HG02588 (cell line): Measurements from ENCODE around the gene SDCCAG8.
"Not testable (repeated sequence)": the region's sequence is repeated elsewhere in the genome, so short reads cannot be mapped to it uniquely, and the experiment has no call there.

Source experiments
- ATAC-seq: cut with Tn5 transposase; IDR thresholded peaks from one replicate; pipeline ENCODE4 v1.9.1; 2021; ENCODE audit warnings: mild to moderate bottlenecking, moderate library complexity; ENCODE audit not compliant: unreplicated experiment

SDCCAG8 gene

GRCh38 chr1:243323491-243323890 lies 67.7 kb downstream of the SDCCAG8 start:
- ATAC-seq = no peak

DNA sequence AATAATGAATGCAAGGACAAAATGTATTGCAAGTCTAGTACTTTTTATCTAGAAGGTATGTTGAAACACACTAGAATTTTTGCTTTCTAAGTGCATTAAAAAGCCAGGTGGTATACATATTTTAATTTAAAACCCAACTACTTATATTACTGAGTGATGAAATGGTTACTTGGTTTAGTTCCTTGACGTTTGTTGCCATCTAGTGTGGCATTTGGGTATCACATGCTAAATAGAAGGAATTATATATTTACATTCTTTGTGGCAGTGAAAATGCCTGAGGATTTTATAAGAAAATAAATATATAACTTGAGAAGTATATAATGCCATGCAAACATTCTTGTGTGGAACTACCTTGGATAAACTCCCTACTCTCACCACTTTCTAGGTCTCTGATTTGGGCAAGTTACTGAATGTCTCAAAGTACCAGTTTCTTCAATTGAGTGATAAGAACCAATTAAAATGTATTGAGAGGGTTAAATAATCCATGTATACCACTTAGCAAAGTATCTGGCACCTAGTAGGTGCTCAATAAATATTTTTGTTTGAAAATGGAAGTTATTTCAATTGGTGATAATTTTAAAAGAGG lies 69.6 kb downstream of the SDCCAG8 start:
- ATAC-seq = no peak

DNA sequence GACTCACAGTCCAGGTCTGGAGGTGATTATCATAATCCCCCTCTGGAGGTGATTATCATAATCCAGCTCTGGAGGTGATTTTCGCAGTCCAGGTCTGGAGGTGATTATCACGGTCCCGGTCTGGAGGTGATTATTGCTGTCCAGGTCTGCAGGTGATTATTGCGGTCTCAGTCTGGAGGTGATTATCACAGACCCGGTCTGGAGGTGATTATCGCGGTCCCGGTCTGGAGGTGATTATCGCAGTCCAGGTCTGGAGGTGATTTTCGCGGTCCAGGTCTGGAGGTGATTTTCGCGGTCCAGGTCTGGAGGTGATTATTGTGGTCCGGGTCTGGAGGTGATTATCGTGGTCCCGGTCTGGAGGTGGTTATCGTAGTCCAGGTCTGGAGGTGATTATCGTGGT lies 76.6 kb downstream of the SDCCAG8 start:
- no peak for ATAC-seq

DNA sequence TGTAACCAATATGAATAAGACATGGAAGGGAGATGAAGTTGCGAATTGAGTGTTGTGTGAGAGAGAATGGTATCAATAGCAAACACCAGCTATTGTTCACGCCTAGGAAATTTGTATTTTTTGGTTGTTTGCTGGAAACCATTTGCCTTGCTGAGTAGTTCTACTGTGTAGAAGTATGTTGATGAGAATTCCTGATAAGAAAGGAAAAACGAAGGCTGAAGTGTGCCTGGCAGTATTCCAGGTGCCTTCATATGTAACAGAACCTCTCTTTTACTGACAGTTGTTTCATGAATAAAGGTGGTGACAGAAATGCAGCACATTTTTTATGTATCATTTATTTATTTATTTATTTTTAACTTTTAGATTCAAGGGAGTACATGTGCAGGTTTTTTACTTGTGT lies 79.5 kb downstream of the SDCCAG8 start:
- no peak for ATAC-seq

GRCh38 chr1:243336163-243336562 lies 80.3 kb downstream of the SDCCAG8 start:
- no peak for ATAC-seq

- ATAC-seq = not testable (repeated sequence)
Measured at GRCh38 chr1:243338848-243339247, 83.0 kb downstream of the SDCCAG8 start.

GRCh38 chr1:243341074-243341473 lies 85.2 kb downstream of the SDCCAG8 start:
- no peak for ATAC-seq

GRCh38 chr1:243343970-243344937 lies 88.4 kb downstream of the SDCCAG8 start:
- ATAC-seq = no peak

DNA sequence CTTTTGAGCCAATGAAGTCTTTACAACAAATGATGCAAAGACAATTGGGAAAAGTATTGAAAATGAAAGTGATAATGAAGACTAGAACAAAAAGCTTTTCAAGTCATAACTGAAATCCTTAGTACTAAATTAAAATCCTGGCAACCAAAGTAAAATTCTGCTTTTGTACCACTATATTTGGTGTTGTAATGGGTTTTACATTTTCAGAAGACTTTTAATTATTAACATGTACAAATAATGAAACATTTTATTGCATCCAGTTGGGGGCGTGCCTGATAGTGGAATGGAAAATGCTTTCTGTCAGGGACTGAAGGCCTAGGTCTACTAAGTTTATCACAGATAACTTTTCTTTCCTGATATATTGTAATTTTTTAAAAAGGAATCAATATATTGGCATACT lies 89.4 kb downstream of the SDCCAG8 start:
- no peak for ATAC-seq

DNA sequence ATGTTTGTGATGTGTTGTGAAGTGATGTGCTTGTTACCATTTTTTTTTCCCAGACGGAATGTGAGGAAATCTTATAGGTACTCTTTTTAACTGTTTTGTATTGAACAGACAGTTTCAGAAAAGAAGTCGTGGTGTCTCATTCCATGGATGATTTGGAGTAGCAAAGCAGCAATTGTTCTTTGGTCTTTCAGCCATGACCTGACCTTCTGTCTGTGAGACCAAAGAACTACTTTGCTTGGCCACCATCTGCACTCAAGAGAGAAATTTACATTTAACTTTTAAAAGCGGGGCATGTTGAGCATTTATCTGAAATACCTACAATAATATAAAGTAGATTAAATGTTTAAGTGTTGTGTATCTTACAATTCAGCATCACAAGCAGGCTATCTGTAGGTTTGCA lies 90.2 kb downstream of the SDCCAG8 start:
- no peak for ATAC-seq

DNA sequence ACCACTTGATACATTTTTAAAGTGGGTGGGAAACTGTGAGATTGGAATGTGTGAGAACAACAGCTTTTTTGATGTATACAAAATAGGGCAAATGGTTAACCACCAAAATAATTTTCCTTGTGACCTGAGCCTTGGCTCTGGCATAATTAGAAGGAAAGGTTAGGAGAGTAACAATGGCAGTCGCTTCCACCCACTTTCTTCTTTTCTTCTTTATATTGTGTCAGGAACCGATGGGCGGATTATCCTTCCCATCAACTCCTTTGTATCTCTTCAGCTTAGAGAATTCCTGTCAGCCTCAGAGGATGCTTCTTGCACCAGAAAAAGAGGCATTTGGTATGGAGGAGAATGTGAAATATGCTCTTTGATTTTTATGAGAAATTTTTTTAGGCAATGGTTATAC lies 90.6 kb downstream of the SDCCAG8 start:
- no peak for ATAC-seq

GRCh38 chr1:243348331-243348730 lies 92.5 kb downstream of the SDCCAG8 start:
- ATAC-seq = no peak

DNA sequence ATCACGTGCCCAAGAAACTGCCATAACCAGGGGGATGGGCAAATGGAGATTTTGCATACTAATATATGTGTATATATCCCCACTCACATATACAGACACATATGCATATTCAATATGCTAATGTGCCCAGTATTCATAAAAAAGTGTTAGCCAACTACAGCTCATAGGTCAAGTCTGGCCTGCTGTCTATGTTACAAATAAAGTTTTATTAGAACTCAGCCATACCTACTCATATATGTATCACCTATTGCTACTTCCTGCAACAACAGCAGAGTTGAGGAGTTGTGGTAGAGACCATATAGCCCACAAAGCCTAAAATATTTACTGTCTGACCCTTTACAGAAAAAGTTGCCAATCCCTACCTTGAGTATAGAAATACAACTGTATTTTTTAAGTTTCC lies 93.3 kb downstream of the SDCCAG8 start:
- no peak for ATAC-seq

DNA sequence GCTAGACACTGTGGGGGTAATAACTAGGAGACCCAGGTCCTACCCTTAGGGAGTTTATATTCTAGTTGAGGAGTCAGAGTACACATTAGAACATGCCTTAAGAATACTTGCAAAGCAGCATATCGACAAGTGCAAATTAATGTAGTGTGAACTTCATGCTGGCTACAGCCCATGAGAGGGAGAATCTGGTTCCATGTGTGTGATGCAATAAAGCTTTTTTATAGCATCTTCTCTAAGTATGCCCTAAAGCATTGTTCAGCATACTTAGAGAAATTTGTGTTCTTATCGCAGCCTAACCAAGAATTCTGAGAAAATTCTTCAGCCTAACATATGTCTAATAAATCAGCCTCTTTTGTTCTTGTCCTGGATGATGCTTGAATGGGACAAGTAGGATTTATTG lies 95.5 kb downstream of the SDCCAG8 start:
- no peak for ATAC-seq

DNA sequence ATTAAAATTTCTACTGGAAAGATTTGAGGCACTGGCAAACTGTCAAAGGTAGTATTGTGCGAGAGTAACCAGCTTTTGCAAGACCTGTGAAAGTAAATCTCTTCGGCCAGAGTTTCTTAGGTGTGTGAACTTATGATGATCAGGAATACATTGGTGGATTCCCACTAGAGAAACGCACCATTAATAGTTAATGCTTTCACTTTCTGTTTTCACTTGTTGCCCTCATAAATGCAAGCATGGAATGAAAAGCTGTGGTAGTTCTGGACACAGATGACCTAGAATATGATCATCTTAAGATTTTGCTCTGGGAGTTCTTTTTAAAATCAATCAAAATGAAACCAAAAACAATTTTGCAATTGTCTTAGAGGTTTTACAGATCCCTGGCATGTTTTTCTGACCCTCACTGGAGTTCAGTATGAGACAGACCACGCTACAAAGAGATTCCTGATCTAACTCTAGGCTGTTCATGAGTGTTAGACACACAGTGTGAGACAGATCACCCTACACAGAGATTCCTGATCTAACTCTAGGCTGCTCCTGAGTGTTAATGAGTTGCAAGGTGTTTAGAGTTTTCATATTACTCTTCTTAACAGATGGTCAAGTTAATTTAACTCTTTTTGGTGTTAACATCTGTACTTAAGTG lies 98.8 kb downstream of the SDCCAG8 start:
- peak; percentile 66 for ATAC-seq

DNA sequence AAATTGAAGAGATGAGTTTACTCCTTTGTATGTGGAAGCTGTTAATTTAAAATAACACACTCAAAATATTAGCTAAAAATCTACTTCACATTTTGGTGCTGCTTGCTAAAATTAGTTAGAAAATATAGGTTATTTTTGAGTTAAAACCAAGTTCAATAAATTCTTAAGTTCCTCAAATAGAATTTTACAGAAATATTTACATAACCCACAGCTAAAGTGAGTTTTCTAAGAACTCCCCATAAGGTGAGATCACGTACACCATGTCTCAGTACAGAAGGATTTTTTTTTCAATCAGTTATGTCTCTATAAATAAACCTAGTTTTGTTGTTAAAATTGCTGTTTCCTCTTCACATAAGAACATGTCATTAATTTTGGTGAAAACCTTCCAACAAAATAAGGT lies 108.0 kb downstream of the SDCCAG8 start:
- no peak for ATAC-seq

DNA sequence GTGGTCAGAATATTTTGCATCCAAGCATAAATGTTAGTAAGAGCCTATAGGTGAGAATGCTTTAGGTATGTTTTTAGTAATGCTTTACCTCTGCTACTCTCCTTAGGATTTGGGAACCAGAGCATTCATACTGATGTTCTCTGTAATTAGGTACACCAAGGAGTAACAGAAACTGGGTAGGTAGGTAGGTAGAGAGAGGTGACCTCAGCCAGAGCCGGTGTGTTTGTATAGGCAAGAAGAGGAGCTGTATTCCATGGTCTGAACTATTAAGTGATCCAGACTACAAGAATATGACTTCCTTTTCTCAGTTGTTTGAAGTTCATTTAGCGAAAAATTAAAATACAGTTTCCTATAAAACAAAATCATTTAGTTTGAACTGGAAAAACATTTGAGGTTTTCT lies 108.5 kb downstream of the SDCCAG8 start:
- ATAC-seq = no peak

GRCh38 chr1:243364866-243365265 lies 109.0 kb downstream of the SDCCAG8 start:
- no peak for ATAC-seq

DNA sequence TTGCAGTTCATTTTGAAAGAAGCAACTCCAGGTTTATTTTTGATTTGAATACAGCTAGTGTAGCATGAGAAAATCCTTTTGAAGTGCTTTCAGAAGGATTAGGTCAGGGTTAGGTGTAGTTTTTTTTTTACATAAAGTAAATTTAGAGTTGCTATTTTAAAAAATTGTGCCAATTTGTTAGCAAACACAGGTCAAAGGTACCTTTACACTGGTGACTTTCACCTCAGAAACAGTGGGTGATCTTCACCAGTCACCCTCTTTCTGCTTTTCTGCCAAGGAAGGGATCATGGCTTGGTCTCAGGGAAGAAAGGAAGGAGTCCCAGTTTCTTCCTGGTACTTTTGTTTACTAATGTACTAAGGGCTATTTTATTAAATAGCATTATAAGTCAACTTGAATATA lies 111.5 kb downstream of the SDCCAG8 start:
- ATAC-seq = no peak

GRCh38 chr1:243374412-243374811 lies 118.6 kb downstream of the SDCCAG8 start:
- ATAC-seq = no peak

DNA sequence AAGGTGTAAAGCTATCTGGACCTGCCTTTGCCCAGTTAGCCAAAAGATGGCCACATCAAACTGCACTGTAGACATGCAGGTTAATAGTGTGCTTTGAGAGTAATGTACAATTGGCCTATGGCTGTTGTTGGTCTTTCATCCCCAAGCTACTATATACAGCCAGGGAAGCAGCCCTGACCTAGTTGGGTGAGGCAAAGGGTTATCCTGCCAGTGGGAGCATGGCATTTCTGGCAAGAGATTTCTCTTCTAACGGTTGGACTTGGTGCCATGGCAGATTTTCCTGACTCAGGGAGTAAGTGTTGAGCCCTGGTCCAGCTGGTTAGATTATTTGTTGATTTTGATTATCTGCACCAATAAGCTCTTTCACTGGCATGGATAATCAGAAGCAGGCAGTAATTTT lies 119.8 kb downstream of the SDCCAG8 start:
- no peak for ATAC-seq

DNA sequence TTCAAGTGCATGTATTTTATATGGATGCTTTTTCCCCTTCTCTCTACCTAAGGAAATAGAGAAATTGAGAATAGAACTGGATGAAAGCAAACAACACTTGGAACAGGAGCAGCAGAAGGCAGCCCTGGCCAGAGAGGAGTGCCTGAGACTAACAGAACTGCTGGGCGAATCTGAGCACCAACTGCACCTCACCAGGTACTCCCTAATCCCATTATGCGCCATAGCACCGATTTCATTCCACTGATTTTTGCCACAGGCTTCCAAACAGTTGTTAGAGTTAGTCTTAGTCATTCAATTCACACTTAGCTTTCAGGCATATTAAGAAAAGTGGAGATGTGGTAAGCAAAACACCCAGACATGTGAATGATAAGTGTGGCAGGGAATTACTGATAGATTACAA lies 122.8 kb downstream of the SDCCAG8 start:
- ATAC-seq = no peak
